B cell (primary cell): ENCODE data around the gene HGS. TPM values are rescaled to one million over a fixed set of nuclear protein-coding genes. Genes with fewer than 3 reads are reported as not detected.
A peak's percentile ranks its signal among the peaks of the same experiment; 100 is the strongest.

Source experiments
- ATAC-seq: fragments of 200-7000 bp; cut with Tn5 transposase; one replicate; pipeline ENCODE4 v1.10.0; 2021; ENCODE audit warnings: low read depth, mild to moderate bottlenecking, moderate number of reproducible peaks, moderate library complexity
- CTCF ChIA-PET: fragments of 350-600 bp; sonication (Branson Sonifier 250); formaldehyde crosslinking; loops from one replicate; lab custom pipeline; 2021; ENCODE audit warnings: antibody characterized with exemption, inconsistent platforms; lab: Charles Lee
- POLR2A ChIA-PET: fragments of 350-600 bp; sonication (Branson Sonifier 250); formaldehyde crosslinking; loops from one replicate; lab custom pipeline; 2021; ENCODE audit warnings: antibody characterized with exemption; lab: Charles Lee
- DNase-seq: peaks from one replicate; pipeline ENCODE4 v3.0.0; 2013
- H2AFZ ChIP-seq: 2 replicates; pipeline ENCODE4 v1.6.1; 2012; ENCODE audit warnings: mild to moderate bottlenecking, low read depth, low read length; ENCODE audit not compliant: insufficient read depth, poor library complexity, severe bottlenecking
- H3K27ac ChIP-seq, 2 donors: 1 replicate in 1 of 2; 2 replicates in 1 of 2; pipeline ENCODE4 v1.5.1; 2012 to 2013; ENCODE audit warnings: low read length in 2 of 2, mild to moderate bottlenecking in 2 of 2, moderate library complexity in 1 of 2
- H3K27me3 ChIP-seq, 4 experiments: fragments of 200-600 bp in 1 of 4; sonication (generic) in 1 of 4; replicated peaks in 1 of 4; 1 replicate in 2 of 4; 2 replicates in 2 of 4; pipeline versions ENCODE4 v1.6.1 to v1.7.0; 2013 to 2016; ENCODE audit warnings: low read length in 3 of 4, mild to moderate bottlenecking in 2 of 4, mixed read lengths in 1 of 4, moderate library complexity in 1 of 4; ENCODE audit not compliant: insufficient read depth in 4 of 4, control insufficient read depth in 3 of 4; ENCODE audit errors: control extremely low read depth in 1 of 4
- H3K36me3 ChIP-seq, 2 experiments: replicated peaks in 1 of 2; 1 replicate in 1 of 2; 2 replicates in 1 of 2; pipeline versions ENCODE4 v1.6.1 to v1.7.1; 2013; ENCODE audit warnings: low read length in 1 of 2; ENCODE audit not compliant: insufficient read depth in 2 of 2, control insufficient read depth in 1 of 2; ENCODE audit errors: control extremely low read depth in 1 of 2, extremely low read depth in 1 of 2
- H3K4me1 ChIP-seq, 2 donors: fragments of 200-600 bp in 1 of 2; sonication (generic) in 1 of 2; 1 replicate in 1 of 2; 2 replicates in 1 of 2; pipeline versions ENCODE4 v1.5.1 to v1.6.1; 2013 to 2017; ENCODE audit warnings: low read length in 2 of 2; ENCODE audit not compliant: control insufficient read depth in 2 of 2, insufficient read depth in 2 of 2
- H3K4me2 ChIP-seq: replicated peaks from 2 replicates; pipeline ENCODE3; 2012; ENCODE audit warnings: mild to moderate bottlenecking, low read depth, low read length; ENCODE audit not compliant: poor library complexity, severe bottlenecking
- H3K4me3 ChIP-seq, 5 experiments: fragments of 200-600 bp in 1 of 5; sonication (generic) in 1 of 5; 1 replicate in 3 of 5; 2 replicates in 2 of 5; pipeline versions ENCODE4 v1.5.1 to v1.7.0; 2011 to 2016; ENCODE audit warnings: low read length in 4 of 5, mild to moderate bottlenecking in 4 of 5, low read depth in 2 of 5, control low read depth in 1 of 5, moderate library complexity in 1 of 5; ENCODE audit not compliant: insufficient read depth in 1 of 5; ENCODE audit errors: control extremely low read depth in 1 of 5, extremely low read depth in 1 of 5
- H3K79me2 ChIP-seq: fragments of 200-600 bp; sonication (generic); one replicate; pipeline ENCODE4 v1.6.0; 2016; ENCODE audit warnings: low read length; ENCODE audit not compliant: control insufficient read depth, insufficient read depth
- H3K9ac ChIP-seq: fragments of 200-600 bp; sonication (generic); 2 replicates; pipeline ENCODE4 v1.6.1; 2017; ENCODE audit warnings: mild to moderate bottlenecking, low read length, moderate library complexity
- H3K9me3 ChIP-seq, 3 donors: one replicate each; pipeline versions ENCODE4 v1.6.1 to v1.7.1; 2013; ENCODE audit warnings: low read length in 2 of 3; ENCODE audit not compliant: control insufficient read depth in 2 of 3, insufficient read depth in 1 of 3; ENCODE audit errors: control extremely low read depth in 1 of 3
- H4K20me1 ChIP-seq: 2 replicates; pipeline ENCODE4 v1.6.0; 2012; ENCODE audit warnings: mild to moderate bottlenecking, low read length; ENCODE audit not compliant: insufficient read depth, control insufficient read depth, poor library complexity, severe bottlenecking
- H3K27ac Mint-ChIP-seq: one replicate; pipeline ENCODE4 v1.8.0; 2021; ENCODE audit warnings: mixed read lengths
- H3K27me3 Mint-ChIP-seq: one replicate; pipeline ENCODE4 v1.8.0; 2021; ENCODE audit warnings: mixed read lengths
- H3K4me1 Mint-ChIP-seq: one replicate; pipeline ENCODE4 v1.8.0; 2021; ENCODE audit warnings: mixed read lengths
- H3K4me3 Mint-ChIP-seq: one replicate; pipeline ENCODE4 v1.8.0; 2021; ENCODE audit warnings: mixed read lengths
- H3K9me3 Mint-ChIP-seq: one replicate; pipeline ENCODE4 v1.8.0; 2022; ENCODE audit warnings: mixed read lengths; ENCODE audit not compliant: insufficient read depth
- CTCF ChIP-seq: fragments of 200-600 bp; IDR thresholded peaks from one replicate; pipeline ENCODE4 v1.8.0; 2022; ENCODE audit warnings: antibody characterized with exemption, mild to moderate bottlenecking
- EZH2 ChIP-seq: IDR thresholded peaks from 2 replicates; pipeline ENCODE4 v1.6.1; 2012; ENCODE audit warnings: borderline replicate concordance, low read depth, mild to moderate bottlenecking, moderate library complexity, low read length; ENCODE audit not compliant: insufficient read depth, poor library complexity, severe bottlenecking
- WGBS: methylation state at CpG from one replicate; pipeline ENCODE4 v1.1.5; 2013; ENCODE audit warnings: missing lambda C conversion rate; ENCODE audit not compliant: insufficient coverage; 5-methylcytosine and 5-hydroxymethylcytosine counted together
- intact Hi-C: fragments of 100-400 bp; cut with micrococcal nuclease; formaldehyde crosslinking; loops from one replicate; pipeline ENCODE4 v1.10.0; 2022
- polyA plus RNA-seq: library from polyadenylated mRNA; depleted of rRNA; stranded (reverse); fragments of >200 nt; gene quantifications from 2 replicates; pipeline ENCODE4 v1.2.3, GENCODE V29; 2012
- total RNA-seq, 2 donors: library from RNA; stranded (reverse); fragments of 120-200 nt in 1 of 2; gene quantifications; 1 replicate in 1 of 2; 2 replicates in 1 of 2; pipeline versions ENCODE4 v1.2.3 to v1.2.4, GENCODE V29; 2013 to 2022

HGS gene
- total and polyA plus RNA-seq, 2 donors (not counting 1 experiment from before 2014, with no cell fraction given) = 184 to 220 TPM

- WGBS = 83% methylated on average over 35 of the region's 35 CpGs
- TF ChIP-seq EZH2 = no peak
- TF ChIP-seq CTCF = no peak
- ChIA-PET CTCF (interaction anchor here (0.6 to 2.3 kb wide), 6 partner anchors 8 to 121 kb away, joined by 3 to 6 read pairs (median 3); partner anchors contain the start of gene MCRIP1), POLR2A (no interaction called here)
- no peaks in the 10 kb centered on the region for H3K9me3 Mint-ChIP-seq
- Histone ChIP-seq H3K4me2 (peak overlapping the region; percentile 85), H3K27ac (no peak overlapping the region), H3K9ac (no peak overlapping the region), H3K9me3 (no peaks in the 10 kb centered on the region), H3K27me3 (peaks cover 0 to 38% (median 4%) of the 10 kb centered on the region in 4 experiments), H3K4me3 (no peak overlapping the region), H3K79me2 (no peaks in the 10 kb centered on the region), H3K36me3 (no peaks in the 10 kb centered on the region), H3K4me1 (peaks cover 6 to 13% of the 10 kb centered on the region in 2 donors), H4K20me1 (no peaks in the 10 kb centered on the region), H2AFZ (no peak overlapping the region)
- H3K27me3 Mint-ChIP-seq = peaks cover 24% of the 10 kb centered on the region
- DNase-seq (no peak), ATAC-seq (no peak)
- intact Hi-C loops = no loop called here
- H3K4me3 Mint-ChIP-seq = no peak overlapping the region
- H3K27ac Mint-ChIP-seq = no peak overlapping the region
- peaks cover 12% of the 10 kb centered on the region for H3K4me1 Mint-ChIP-seq
Measured at GRCh38 chr17:81734405-81735263, 50.8 kb downstream of the HGS start.
